Keratinocyte (primary cell): ENCODE results near the gene VGLL3. TPM values are rescaled to one million over a fixed set of nuclear protein-coding genes. Genes with fewer than 3 reads are reported as not detected.

Source experiments
- DNase-seq: peaks from one replicate; pipeline ENCODE4 v3.0.0-alpha.2; 2011; ENCODE audit warnings: low read depth, missing footprints, low spot score
- FAIRE-seq: peaks from 2 replicates; lab custom pipeline; 2011; peaks lifted over from hg19 to GRCh38; lab: Jason Lieb, UNC
- H2AFZ ChIP-seq: 2 replicates; pipeline ENCODE4 v1.6.0; 2012; ENCODE audit warnings: low read length, control low read depth, inconsistent platforms; ENCODE audit not compliant: control insufficient read depth
- H3K27ac ChIP-seq: 2 replicates; pipeline ENCODE4 v1.5.1; 2011; ENCODE audit warnings: low read length; ENCODE audit not compliant: control insufficient read depth, insufficient read depth
- H3K27me3 ChIP-seq: 3 replicates; pipeline ENCODE4 v1.6.0; 2011; ENCODE audit warnings: low read length; ENCODE audit not compliant: control insufficient read depth, insufficient read depth; ENCODE audit errors: extremely low read depth
- H3K36me3 ChIP-seq, 2 experiments: 2 replicates in 1 of 2; 3 replicates in 1 of 2; pipeline ENCODE4 v1.5.1; 2011; ENCODE audit warnings: low read length in 2 of 2, mild to moderate bottlenecking in 1 of 2; ENCODE audit not compliant: control insufficient read depth in 2 of 2, insufficient read depth in 2 of 2; ENCODE audit errors: extremely low read depth in 1 of 2
- H3K4me1 ChIP-seq: 3 replicates; pipeline ENCODE4 v1.5.1; 2011; ENCODE audit warnings: low read length; ENCODE audit not compliant: control insufficient read depth, insufficient read depth; ENCODE audit errors: extremely low read depth
- H3K4me2 ChIP-seq: 3 replicates; pipeline ENCODE4 v1.6.0; 2011; ENCODE audit warnings: low read depth, low read length; ENCODE audit not compliant: control insufficient read depth, insufficient read depth; ENCODE audit errors: extremely low read depth
- H3K4me3 ChIP-seq, 3 experiments: fragments of 200-600 bp in 1 of 3; sonication (generic) in 1 of 3; 2 replicates in 2 of 3; 3 replicates in 1 of 3; pipeline ENCODE4 v1.5.1; 2011 to 2016; ENCODE audit warnings: low read length in 3 of 3, mild to moderate bottlenecking in 3 of 3, control low read depth in 2 of 3, inconsistent platforms in 1 of 3, low read depth in 1 of 3, mixed read lengths in 1 of 3, mixed run types in 1 of 3, moderate library complexity in 1 of 3; ENCODE audit not compliant: control insufficient read depth in 2 of 3, insufficient read depth in 2 of 3; ENCODE audit errors: extremely low read depth in 1 of 3
- H3K79me2 ChIP-seq: 2 replicates; pipeline ENCODE4 v1.6.0; 2012; ENCODE audit warnings: low read length; ENCODE audit not compliant: control insufficient read depth, insufficient read depth
- H3K9ac ChIP-seq: 3 replicates; pipeline ENCODE4 v1.6.0; 2011; ENCODE audit warnings: low read length; ENCODE audit not compliant: control insufficient read depth, insufficient read depth; ENCODE audit errors: extremely low read depth
- H3K9me1 ChIP-seq: 3 replicates; pipeline ENCODE4 v1.6.0; 2011; ENCODE audit warnings: low read length; ENCODE audit not compliant: control insufficient read depth, insufficient read depth; ENCODE audit errors: extremely low read depth
- H3K9me3 ChIP-seq: 2 replicates; pipeline ENCODE4 v1.5.1; 2012; ENCODE audit warnings: low read depth, low read length; ENCODE audit not compliant: control insufficient read depth
- H4K20me1 ChIP-seq: 3 replicates; pipeline ENCODE4 v1.6.0; 2011; ENCODE audit warnings: low read length; ENCODE audit not compliant: control insufficient read depth, insufficient read depth; ENCODE audit errors: extremely low read depth
- EZH2 ChIP-seq: IDR thresholded peaks from one replicate; pipeline ENCODE4 v1.6.1; 2012; ENCODE audit warnings: inconsistent platforms, mild to moderate bottlenecking, low read length, moderate library complexity
- dilution Hi-C: fragments of 300-500 bp; cut with MboI; formaldehyde crosslinking; loops from one replicate; pipeline ENCODE4 v1.7.0; 2020; ENCODE audit warnings: low sequenced_read_pairs; ENCODE audit not compliant: extremely low pct_ligation_motif_present
- polyA plus RNA-seq, 5 experiments: library from polyadenylated mRNA; depleted of rRNA in 3 of 5; stranded (reverse) in 3 of 5; stranded (forward) in 1 of 5; unstranded in 1 of 5; fragments of >200 nt; gene quantifications; 1 replicate in 1 of 5; 2 replicates in 3 of 5; 3 replicates in 1 of 5; pipeline versions ENCODE4 v1.2.1 to v1.2.3, GENCODE V29; 2011 to 2012; ENCODE audit warnings: missing spikeins in 2 of 5, low read depth in 1 of 5, low replicate concordance in 1 of 5
- TF ChIP-seq, protein P1 (sequence below), 3 experiments: IDR thresholded peaks in 1 of 3; conservative IDR thresholded peaks in 1 of 3; optimal IDR thresholded peaks in 1 of 3; 2 replicates in 2 of 3; 3 replicates in 1 of 3; pipeline versions ENCODE3 to v1.5.1; 2011; ENCODE audit warnings: low read length in 3 of 3, mild to moderate bottlenecking in 3 of 3, moderate library complexity in 2 of 3, control low read depth in 1 of 3, inconsistent platforms in 1 of 3; ENCODE audit not compliant: insufficient read depth in 2 of 3; ENCODE audit errors: extremely low read depth in 1 of 3

Gene VGLL3
- polyA plus RNA-seq, 1 donor (not counting 4 experiments of a cell fraction or from before 2014, with no cell fraction given): 2.6 TPM

DNA sequence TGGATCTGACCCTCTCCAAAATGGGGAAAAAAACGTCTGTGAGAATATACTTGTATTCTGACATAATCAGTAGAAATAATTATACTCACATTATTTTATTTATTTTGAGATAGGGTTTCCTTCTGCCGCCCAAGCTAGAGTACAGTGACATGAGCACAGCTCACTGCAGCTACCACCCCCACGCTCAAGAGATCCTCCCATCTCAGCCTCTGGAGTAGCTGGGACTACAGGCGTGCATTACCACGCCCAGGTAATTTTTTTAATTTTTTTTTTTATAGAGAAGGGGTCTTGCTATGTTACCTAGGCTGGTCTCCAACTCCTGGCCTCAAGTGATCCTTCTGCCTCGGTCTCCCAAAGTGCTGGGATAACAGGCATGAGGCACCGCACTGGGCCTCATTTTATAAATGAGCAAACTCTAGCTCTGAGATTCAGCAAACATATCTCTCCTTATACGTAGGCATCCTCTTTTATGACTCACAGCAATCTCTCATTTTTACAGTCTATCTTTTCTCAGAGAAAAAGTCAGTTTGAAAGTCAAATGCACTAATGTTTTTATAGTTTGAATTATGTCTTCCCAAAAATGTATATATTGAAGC lies 989 bp upstream of the VGLL3 start:
- Histone ChIP-seq H3K9me3 (no peaks in the 10 kb centered on the region), H2AFZ (peak overlapping the region; percentile 93), H4K20me1 (no peaks in the 10 kb centered on the region), H3K79me2 (no peaks in the 10 kb centered on the region), H3K27me3 (peaks cover 11% of the 10 kb centered on the region), H3K4me3 (peak overlapping the region; percentile 58 to 71 (median 63)), H3K9me1 (no peaks in the 10 kb centered on the region), H3K36me3 (no peaks in the 10 kb centered on the region), H3K27ac (peak overlapping the region; percentile 11), H3K4me1 (peaks cover 7% of the 10 kb centered on the region), H3K4me2 (peak overlapping the region; percentile 82), H3K9ac (peak overlapping the region; percentile 56)
- TF ChIP-seq, protein P1, sequence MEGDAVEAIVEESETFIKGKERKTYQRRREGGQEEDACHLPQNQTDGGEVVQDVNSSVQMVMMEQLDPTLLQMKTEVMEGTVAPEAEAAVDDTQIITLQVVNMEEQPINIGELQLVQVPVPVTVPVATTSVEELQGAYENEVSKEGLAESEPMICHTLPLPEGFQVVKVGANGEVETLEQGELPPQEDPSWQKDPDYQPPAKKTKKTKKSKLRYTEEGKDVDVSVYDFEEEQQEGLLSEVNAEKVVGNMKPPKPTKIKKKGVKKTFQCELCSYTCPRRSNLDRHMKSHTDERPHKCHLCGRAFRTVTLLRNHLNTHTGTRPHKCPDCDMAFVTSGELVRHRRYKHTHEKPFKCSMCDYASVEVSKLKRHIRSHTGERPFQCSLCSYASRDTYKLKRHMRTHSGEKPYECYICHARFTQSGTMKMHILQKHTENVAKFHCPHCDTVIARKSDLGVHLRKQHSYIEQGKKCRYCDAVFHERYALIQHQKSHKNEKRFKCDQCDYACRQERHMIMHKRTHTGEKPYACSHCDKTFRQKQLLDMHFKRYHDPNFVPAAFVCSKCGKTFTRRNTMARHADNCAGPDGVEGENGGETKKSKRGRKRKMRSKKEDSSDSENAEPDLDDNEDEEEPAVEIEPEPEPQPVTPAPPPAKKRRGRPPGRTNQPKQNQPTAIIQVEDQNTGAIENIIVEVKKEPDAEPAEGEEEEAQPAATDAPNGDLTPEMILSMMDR (optimal IDR thresholded peaks at IDR 0.05 in 1 of 3, IDR thresholded peaks at IDR 0.05 in 1 of 3, conservative IDR thresholded peaks at IDR 0.05 in 1 of 3; ENCODE audit: extremely low read depth in 1 of 3, insufficient read depth in 2 of 3, low read length in 3 of 3): no peak
- no peak for TF ChIP-seq EZH2
- dilution Hi-C loops: no loop called here
- DNase-seq (no peak), FAIRE-seq (no peak)

DNA sequence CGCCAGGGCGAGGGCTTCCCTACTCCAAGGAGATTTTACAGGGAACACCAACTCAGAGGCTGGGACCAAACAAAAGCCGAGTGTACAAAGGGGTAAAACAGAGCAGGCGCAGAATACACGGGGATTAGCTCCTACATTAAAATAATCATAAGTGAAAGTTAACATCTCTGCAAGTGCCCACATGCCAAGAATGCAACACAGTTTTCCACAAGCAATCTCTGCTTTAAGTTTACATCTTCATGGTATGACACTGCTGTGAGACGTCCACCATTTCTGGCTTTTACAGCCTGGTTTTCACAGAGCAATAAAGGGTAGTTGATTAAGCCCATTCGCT lies 500 bp upstream of the VGLL3 start:
- Histone ChIP-seq H3K4me2 (peak overlapping the region; percentile 82), H3K27ac (peak overlapping the region; percentile 11), H4K20me1 (no peaks in the 10 kb centered on the region), H3K9me3 (no peaks in the 10 kb centered on the region), H3K4me1 (peaks cover 7% of the 10 kb centered on the region), H3K9ac (peak overlapping the region; percentile 56), H3K27me3 (peaks cover 11% of the 10 kb centered on the region), H3K36me3 (no peaks in the 10 kb centered on the region), H2AFZ (peak overlapping the region; percentile 93), H3K79me2 (no peaks in the 10 kb centered on the region), H3K9me1 (no peaks in the 10 kb centered on the region), H3K4me3 (peak overlapping the region; percentile 58 to 71 (median 63))
- FAIRE-seq (peak; percentile 76), DNase-seq (no peak)
- TF ChIP-seq, protein P1 (optimal IDR thresholded peaks at IDR 0.05 in 1 of 3, IDR thresholded peaks at IDR 0.05 in 1 of 3, conservative IDR thresholded peaks at IDR 0.05 in 1 of 3; ENCODE audit: extremely low read depth in 1 of 3, insufficient read depth in 2 of 3, low read length in 3 of 3): no peak
- dilution Hi-C loops: no loop called here
